ENCODE results near the gene BRD4.

BRD4 gene

DNA sequence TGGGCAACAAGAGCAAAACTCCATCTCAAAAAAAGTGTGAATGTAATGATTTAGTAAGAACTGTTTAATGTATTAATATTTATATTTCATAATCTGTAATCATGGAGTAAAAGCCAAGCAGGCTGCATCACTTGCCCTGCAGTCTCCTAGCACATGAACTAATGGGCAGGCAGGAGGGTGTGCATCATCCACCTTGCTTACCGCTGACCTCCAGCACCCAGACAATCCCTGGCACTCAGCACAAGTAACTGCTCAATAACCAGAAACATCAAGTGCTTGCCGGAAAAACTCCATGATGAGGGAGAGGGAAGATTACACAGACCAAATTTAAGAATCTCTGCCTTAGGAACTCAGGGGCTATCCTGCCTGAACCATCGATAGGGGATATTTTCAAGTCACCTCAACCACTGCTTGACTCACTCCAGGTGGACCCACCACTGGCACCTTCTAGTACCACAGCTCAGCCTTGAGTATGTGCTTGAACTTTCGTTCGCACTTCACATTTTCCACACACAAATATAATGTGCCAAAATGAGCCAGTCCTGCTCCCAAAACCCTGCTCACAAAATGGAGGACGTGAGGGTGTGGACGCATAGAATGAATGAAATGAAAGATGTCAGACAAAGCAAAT is 18.6 kb downstream of the BRD4 start:
- DNase-seq (ENCODE audit: low spot score), result no peak

DNA sequence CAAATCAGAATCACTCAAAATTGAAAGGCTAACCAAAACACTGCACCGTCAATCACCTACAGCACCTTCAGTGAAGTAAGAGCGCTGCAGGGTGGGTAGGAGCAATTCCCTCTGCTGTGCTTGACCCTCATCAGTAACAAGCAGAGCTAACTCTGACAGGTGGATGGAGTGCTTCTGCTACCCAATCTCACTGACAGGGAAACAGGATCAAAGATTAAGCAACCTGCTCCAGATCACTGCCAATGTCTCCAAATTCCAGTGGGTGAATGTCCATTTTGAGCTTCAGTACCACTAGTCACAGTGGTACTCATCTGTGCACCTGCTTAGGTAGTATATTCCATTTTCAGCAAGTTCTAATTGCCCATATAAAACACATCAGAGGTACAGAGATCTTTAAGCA is 25.2 kb downstream of the BRD4 start:
- DNase-seq (ENCODE audit: low spot score), result no peak

DNA sequence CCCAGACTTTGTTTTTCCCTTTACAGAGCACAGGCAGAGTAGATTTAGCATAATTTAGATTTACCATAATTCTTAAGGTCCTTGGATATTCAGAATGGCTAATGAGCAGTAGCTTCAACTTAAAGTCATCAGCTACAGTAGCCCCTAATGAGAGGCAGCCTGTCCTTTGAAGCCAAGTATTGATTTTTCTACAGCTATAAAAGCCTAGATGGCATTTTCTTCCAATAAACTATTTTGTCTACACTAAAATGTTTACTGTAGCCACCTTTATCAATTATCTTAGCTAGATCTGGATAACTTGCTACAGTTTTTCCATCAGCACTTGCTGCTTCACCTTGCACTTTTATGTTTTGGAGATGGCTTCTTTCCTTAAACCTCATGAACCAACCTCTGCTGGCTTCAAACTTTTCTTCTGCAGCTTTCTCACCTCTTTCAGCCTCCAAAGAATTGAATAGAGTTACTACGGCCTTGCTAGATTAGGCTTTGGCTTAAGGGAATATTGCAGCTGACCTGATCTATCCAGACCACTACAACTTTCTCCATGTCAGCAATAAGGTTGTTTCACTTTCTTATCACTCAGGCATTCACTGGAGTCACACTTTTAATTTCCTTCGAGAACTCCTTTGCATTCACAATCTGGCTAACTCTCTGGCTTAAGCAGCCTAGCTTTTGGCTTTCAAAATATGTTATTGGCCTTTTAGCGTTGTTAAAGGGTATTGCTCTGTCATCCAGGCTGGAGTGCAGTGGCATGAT is 26.6 kb downstream of the BRD4 start:
- no peak for DNase-seq (ENCODE audit: low spot score)

DNA sequence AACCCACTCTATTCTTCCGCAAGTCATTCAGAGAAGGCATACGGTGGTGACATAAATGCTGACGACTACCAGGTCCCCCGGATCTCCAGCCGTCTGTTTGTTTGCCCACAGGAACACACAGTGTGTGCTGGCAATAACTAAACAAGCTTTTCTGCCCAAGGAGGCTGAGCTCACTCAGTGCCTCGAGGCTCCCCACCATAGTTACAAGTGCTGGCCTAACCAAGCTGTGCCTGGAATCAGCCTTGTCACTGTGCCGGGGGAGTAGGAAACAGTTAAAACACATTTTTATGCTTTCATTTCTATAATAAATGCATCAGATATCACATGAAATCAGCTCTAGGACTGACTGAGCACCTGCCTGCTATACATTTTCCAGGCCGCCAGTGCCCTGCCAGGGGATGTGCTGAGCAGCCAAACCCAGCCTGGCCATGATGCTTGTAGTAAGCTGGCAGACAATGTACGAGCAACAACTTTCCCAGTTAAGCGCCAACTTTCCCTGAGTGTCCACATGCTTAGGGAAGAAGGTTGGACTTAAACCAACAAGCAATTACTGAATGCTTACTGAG is 28.1 kb downstream of the BRD4 start:
- no peak for DNase-seq (ENCODE audit: low spot score)

DNA sequence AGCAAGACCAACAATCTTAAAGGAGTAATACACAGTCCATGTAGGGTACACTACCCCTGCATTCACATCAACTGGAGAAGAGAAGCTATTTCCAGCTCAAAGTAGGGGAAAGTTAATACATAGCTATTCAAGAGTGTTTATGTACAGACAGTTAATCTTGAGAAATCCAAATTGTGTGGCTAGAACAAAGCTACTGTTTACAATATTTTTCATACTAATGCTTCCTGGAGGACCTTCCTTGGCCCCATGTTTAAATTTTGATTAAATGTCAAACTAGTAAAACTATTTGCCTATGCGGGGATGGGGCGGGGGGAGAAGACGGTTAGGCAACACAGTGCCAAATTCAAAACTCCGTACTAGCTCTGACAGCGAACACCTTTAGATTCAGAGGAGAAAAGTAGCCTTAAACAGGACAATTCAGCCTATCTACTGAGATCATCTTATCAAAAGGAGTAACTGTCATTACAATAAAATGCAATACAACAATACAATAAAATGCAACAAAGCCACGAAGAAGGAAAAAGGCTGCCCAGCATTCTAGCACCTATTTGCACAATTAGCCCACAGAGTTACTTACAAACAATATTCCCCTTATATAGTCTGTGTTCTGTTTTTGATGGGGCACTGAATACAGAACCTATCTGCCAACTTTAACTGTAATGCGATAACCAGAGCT is 29.1 kb downstream of the BRD4 start:
- DNase-seq (ENCODE audit: low spot score), result no peak

DNA sequence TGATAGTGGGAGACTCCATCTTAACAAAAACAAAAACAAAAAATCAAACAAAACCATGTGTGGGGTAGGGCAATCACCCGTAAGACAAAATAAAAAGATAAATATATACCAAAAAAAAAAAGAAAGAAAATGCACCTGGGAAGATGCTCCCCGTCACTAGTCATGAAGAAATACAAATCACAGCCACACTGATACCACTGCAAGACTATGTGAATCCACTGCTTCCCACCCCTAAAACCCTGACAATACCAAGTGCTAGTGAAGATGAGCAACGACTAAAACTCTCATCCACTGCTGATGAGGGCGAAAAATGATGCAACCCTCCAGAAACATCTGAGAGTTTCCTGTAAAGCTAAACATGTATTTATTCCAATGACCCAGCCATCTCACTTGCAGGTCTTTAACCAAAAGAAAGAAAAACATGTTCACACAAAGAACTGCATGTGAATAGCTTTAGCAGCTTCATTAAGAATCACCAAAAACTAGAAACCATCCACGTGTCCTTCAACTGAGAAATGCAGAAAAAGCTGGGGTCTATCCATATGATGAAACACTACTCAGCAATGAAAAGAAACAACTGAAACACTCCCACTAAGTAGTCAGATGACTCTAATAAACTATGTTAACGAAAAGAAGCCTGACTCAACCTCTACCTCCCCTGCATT is 31.7 kb downstream of the BRD4 start:
- DNase-seq (ENCODE audit: low spot score), result peak; percentile 50

DNA sequence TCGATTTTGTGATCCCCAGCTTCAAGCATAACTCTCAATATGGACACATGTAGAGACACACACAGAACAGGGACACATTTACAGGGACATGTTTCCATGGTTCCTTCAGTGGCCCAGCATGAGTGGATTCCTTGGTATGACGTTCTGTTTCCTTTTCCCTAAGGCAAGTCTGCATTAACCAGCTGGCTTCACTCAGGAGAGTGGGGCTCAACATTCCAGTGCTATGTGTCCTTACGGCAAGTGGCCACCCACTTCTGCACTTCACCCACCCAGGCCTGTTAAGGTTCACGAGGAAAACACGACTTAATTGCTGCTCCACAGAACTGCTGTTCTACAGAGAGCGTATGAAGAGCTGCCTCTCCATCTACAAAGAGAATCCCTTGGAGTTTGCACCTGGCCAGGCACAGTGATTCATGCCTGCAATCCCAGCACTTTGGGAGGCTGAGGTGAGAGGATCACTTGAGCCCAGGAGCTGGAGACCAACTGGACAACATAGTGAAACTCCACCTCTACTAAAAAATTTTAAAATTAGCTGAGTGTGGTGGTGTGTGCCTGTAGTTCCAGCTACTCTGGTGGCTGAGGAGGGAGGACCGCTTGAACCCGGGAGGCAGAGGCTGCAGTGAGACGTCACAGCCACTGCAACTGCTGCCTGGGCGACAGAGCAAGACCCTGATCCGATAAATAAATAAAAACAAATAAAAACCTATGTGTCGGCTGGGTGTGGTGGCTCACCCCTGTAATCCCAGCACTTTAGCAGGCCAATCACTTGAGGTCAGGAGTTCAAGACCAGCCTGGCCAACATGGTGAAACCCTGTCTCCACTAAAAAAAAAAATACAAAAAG is 32.5 kb downstream of the BRD4 start:
- peak; percentile 73 for DNase-seq (ENCODE audit: low spot score)

DNA sequence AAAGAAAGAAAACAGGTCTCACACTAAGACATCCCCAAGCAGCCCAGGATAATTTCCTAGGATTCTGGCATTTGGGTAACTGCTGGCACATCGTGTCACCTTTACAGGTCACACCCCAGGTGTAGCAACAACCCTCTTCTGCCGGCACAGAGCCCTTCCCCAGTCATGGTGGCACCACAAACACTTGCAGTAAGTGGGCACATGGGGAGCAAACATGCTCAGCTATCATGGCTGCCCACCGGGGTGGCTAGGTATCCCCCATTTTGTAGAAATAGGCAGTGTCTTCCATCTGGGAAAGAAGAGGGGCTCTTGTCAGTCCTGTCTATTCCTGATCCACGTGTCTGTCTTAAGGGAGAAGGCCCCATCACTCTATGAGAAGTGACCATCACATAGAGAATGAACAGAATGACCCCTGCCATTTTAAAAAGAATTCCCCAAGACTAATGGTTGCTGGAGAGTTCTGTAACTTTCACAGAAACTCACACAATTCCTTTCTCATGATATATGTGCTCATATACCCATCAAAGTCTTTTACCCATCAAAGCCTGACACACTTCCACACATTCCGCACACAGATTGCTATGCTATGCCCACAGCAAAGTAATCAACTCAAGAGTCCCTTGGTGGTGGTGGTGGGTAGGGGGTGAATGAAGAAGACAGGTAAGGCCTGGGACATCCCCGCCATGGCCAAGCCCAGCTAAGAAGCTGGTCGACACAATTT is 33.3 kb downstream of the BRD4 start:
- DNase-seq (ENCODE audit: low spot score), result no peak

DNA sequence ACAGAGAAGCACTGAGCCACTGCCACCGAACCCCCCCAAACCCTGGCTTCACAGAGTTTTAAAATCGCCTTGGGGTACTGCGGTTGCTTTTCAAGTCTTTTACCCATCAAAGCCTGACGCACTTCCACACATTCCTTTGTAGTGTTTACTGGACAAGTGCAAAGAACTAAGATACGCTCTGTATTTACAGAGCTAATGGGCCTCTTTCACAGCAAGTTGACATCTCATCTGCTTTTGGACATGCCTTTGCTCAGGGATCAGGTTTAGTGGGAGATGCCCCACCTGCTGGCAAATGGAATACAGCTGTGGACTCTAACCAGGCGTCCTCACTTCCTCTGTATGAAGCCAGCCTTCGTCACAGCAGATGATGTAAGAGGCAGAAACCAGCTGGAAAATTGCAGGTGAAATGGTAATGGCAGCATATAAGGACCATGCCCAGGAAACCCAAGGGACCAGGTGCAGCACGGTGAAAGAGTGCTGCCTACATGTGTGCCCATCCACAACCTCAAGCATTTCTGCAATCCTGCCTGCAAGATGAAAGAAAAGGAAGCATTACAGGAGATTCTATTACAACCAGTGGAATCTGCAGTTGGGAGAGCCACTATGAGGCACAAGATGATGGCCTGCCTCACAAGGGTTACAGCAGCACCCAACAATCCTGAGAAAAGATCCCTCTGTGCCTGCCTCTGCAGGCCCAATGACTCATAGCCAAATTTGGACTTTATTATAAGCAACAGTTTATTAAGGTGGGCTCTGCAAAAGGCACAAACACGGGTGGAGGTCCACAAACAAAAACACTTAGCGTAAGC is 34.7 kb downstream of the BRD4 start:
- no peak for DNase-seq (ENCODE audit: low spot score)

DNA sequence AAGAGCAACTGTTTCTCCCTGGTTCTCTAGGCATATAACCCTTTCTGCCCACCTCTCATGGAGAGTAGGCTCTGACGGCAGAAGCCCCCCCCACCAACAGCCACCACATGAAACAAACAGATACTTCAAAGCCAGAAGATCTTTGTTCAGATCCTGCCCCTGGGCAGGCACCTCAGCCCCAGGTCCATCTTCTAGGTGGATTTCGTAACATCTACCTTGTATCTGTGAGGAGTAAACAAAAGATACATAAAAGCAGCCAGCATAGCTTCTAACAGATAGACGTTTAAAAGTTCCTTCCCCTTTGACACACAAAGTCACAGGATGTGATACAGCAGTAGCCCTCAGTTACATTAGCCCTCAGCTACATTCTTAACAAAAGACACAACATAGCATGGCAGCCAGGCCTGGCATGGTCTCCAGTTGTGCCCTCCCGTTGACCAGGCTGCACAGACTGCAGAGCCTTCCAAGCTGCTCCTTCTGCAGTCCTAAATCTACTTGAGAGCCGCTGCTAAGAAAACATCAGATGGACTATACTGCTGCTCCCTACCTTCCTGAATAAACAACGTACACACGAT is 35.4 kb downstream of the BRD4 start:
- no peak for DNase-seq (ENCODE audit: low spot score)

DNA sequence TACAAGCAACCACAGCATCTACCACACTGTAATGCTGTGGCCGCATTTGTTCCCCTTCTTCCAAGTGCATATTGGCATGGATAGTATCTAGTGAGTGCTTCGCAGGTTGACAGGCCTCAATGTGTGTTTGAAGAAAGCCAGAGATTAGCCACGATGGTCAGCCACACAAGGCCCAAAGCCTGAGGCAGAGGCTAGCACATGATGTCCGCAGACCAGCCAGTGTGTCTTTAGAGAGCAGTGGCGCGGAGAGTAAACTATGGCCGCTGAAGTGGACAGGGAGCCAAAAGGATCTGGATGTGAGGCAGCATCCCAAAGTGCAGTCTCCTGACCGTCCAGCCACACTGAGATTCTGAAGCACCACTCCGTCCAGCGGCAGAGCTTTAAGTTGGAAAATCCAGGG is 36.0 kb downstream of the BRD4 start:
- no peak for DNase-seq (ENCODE audit: low spot score)

DNA sequence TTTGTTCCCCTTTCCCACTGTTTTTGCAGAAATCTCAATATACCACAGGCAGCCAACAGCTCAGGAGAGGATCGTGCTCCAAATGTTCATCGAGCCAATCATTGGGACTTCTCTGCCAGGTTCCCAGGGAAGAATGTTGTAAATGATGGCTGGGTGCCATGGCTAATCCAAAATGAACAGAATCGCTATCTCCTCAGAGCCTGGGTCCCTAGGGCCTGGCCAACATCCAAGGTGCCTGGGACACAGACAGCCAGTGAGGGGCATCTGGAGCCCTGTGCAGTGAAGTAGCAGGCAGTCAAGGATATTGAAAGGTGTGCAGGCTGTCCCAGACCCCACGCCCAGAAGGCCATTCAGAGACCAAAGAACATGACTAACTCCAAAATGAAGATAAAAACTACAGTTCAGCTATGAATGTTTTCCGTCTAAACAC is 37.8 kb downstream of the BRD4 start:
- DNase-seq (ENCODE audit: low spot score), result no peak

DNA sequence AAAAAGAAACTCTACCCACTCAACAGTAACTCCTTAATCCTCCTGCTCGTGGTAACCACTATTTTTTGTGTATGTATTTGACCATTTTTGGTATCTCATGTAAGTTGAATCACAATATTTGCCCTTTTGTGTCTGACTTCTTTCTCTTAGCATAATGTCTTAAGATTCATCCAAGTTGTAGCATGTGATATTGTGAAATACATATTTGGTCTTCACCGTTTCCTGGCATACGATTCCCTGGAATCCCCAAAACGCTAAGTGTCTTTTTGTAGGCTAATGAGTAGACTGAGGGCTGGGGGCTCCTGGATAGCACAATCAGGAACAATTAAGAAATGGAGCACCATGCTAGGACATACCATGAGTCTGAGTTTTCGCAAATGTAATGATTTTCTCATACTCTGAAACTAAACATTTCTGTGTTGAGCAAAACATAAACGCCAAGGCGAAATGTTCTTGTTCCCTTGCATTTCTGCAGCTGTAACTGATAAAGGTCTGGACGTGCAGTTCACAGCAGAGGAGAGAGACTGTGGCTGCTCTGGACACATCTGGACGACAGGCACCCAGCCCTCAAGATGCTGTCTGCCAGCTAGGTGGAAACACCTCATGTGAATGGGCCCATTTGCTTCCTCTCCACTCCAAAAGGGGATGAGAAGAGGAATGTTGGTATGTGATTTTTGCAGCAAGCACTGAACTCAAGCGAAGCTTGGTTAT is 38.4 kb downstream of the BRD4 start:
- no peak for DNase-seq (ENCODE audit: low spot score)

DNA sequence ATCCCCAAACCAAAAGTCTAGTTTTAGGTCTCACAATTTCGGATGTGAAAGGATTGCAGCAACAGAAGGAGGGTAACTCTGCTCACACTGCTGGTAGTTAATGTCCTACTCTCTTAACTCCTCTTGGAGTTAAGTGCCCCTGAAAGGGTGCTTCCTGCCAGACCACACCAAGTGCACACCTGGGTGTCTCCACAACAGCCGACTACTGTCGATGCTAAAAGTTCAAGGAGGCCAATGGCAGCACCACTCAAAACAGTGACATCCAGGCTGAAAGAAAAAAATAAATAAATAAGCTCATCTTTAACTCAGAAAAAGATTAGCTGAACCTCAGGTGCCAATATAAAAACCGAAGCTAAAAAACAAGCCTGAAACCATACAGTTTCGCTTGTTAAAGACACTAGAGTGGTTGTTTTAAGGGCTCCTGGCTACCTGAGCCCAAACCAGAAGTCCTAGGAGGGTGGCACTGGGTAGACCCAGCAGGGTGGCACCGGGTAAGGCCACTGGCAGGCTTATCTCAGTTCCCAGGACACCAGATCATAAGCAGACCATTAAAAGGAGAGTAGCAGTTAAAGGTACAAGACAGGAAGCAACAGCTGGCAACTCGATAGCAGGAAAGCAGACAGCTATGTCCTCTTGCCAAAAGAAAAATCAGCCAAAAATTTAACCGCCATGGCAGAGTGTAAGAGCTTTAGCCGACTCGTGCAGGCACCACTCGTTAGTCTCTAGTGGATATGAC is 39.3 kb downstream of the BRD4 start:
- DNase-seq (ENCODE audit: low spot score), result no peak

DNA sequence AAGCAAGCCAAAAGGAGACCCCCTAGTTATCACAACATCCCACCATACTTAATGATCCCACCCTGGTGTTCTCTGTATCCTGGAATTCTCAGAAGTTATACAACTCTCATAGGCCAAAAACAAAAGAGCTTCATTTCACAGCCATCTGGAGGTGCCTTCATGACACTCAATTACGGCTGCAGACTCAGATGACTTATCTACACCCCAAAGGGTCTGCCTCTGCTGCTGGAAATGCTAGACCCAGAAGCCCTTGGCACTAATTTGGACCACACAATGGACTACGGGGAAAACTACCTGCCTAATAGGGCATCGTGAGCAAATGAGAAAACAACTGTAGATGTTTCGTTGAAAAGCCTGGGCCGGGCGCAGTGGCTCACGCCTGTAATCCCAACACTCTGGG is 40.2 kb downstream of the BRD4 start:
- no peak for DNase-seq (ENCODE audit: low spot score)

DNA sequence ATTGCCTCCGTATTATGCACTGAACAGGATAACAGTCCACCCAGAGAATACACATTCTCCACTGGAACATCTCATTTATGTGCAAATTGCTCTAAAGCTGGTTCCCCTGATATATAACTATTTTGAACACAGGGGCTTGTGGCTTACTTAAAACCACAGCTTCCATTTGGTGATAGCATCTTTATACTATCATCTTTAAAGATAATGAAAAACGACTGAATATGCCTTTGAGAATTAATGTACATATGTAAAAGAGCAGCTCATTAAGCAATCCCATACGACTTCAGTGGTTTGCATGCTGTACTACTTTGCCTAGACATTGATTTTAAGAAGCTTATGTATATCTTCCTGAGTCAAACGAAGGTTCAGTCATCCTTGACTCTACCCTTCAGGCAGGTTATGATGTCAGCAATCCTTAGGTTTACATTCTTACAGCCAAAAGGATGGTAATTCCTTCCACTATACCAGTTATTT is 40.8 kb downstream of the BRD4 start:
- no peak for DNase-seq (ENCODE audit: low spot score)

DNA sequence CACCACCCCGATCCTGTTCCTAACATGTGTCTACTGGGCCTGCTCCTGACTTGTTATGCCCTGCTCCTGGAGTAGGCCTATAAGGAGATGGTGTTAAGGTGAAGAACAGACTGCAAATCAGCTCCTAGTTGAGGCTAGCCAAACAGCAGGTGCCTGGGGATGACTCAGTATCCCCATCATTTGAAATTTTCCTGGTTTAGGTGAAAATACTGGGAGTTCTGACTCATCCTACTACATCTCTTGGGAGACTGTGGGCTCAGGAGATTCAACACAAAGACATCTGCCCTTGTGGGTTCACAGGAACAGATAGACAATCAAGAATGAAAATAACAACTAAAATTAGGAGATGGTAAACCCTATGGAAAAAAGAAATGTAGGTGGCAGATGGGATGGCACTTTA is 41.2 kb downstream of the BRD4 start:
- DNase-seq (ENCODE audit: low spot score), result peak; percentile 17

DNA sequence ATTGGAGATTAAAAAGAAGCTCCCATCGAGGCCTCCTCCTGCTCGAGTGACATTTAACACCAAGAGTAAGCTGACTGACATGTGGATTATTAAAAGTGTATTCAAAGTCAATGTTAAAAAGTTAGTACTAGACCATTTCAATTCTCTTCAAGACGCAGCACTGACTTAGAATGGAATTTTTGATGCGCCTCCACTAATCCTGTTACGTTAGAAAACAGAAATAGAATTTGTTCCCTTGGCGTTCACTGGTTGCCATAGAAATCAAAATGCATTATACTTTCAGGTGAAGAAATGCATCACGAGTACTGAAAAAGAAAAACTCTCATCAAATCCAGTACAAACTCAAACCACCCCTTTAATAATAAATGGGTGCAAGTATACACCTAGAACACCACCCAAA is 42.2 kb downstream of the BRD4 start:
- DNase-seq (ENCODE audit: low spot score), result no peak
